ENCODE measurements around the gene ERC2. TPM values are rescaled to one million over a fixed set of nuclear protein-coding genes. Genes with fewer than 3 reads are reported as not detected.

Gene ERC2
- total and polyA plus RNA-seq, 2 donors (not counting 1 experiment from before 2014, with no cell fraction given) = 0.14 to 0.17 TPM

DNA sequence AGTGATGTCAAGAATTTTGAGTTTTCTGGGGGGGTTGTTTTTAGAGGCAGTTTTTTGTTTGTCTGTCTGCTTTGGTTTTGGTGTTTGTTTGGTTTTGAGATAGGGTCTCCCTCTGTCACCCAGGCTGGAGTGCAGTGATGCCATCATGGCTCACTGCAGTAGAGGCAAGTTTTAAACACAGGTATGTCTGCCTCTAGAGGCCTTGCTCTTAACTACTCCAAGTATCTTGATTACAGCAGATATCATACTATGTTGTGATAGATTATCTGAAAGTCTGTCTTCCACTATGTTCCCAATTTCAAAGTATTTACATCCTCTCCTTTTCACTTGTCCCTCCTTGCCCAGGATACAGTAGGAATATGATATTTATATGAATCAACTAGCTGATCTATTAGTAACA lies 57.7 kb downstream of the ERC2 start:
- no peak overlapping the region for H2AFZ ChIP-seq (ENCODE audit: low read length)
- H3K9ac ChIP-seq (ENCODE audit: insufficient read depth, low read length) = no peak overlapping the region
- H3K9me3 ChIP-seq (ENCODE audit: control insufficient read depth, insufficient read depth, low read depth, low read length) = no peaks in the 10 kb centered on the region
- no peaks in the 10 kb centered on the region for H4K20me1 ChIP-seq (ENCODE audit: control insufficient read depth, extremely low read depth, insufficient read depth, low read length)
- no peaks in the 10 kb centered on the region for H3K4me1 ChIP-seq (ENCODE audit: control insufficient read depth, extremely low read depth, insufficient read depth, low read length)
- TF ChIP-seq, protein P1, sequence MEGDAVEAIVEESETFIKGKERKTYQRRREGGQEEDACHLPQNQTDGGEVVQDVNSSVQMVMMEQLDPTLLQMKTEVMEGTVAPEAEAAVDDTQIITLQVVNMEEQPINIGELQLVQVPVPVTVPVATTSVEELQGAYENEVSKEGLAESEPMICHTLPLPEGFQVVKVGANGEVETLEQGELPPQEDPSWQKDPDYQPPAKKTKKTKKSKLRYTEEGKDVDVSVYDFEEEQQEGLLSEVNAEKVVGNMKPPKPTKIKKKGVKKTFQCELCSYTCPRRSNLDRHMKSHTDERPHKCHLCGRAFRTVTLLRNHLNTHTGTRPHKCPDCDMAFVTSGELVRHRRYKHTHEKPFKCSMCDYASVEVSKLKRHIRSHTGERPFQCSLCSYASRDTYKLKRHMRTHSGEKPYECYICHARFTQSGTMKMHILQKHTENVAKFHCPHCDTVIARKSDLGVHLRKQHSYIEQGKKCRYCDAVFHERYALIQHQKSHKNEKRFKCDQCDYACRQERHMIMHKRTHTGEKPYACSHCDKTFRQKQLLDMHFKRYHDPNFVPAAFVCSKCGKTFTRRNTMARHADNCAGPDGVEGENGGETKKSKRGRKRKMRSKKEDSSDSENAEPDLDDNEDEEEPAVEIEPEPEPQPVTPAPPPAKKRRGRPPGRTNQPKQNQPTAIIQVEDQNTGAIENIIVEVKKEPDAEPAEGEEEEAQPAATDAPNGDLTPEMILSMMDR (conservative IDR thresholded peaks at IDR 0.05 in 1 of 2, IDR thresholded peaks at IDR 0.05 in 1 of 2; ENCODE audit: low read depth in 1 of 2, low read length in 2 of 2) = no peak
- TF ChIP-seq EZH2 (IDR thresholded peaks at IDR 0.05; ENCODE audit: low read length, missing control alignments) = no peak
- H3K27ac ChIP-seq (ENCODE audit: insufficient read depth, low read length) = no peak overlapping the region
- H3K27me3 ChIP-seq (ENCODE audit: control insufficient read depth, insufficient read depth, low read length) = no peaks in the 10 kb centered on the region
- no peaks in the 10 kb centered on the region for H3K79me2 ChIP-seq (ENCODE audit: control insufficient read depth, insufficient read depth, low read length)
- DNase-seq (ENCODE audit: low read depth in 2 of 2) = no peak
- H3K36me3 ChIP-seq (ENCODE audit: control insufficient read depth, insufficient read depth, low read length) = no peaks in the 10 kb centered on the region
- no peak overlapping the region for H3K4me3 ChIP-seq (replicated peaks in 1 of 4; ENCODE audit: control extremely low read depth in 1 of 4, insufficient read depth in 1 of 4, low read depth in 3 of 4, low read length in 4 of 4)
- H3K4me2 ChIP-seq (ENCODE audit: extremely low read depth, insufficient read depth, low read length) = no peak overlapping the region

DNA sequence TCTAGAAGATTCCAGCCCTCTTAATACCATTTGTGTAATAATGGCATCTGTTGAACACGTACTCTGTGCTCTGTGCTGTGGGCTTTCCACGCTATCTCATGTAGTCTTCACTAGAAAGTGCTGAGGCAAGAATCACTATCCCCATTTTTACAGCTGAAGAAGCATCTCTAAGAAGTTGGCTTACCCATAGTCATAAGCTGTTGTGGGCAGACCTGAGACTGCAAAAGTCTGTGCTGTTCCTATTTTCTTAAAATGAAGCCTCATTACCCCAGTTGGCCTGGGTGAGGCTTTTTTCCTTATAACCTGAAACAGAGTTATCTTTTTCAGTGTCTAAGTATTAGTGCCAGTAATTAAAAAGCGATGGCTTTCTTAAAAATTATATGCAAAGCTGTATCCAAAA lies 58.5 kb downstream of the ERC2 start:
- Histone ChIP-seq H4K20me1 (ENCODE audit: control insufficient read depth, extremely low read depth, insufficient read depth, low read length) (no peaks in the 10 kb centered on the region), H3K27me3 (ENCODE audit: control insufficient read depth, insufficient read depth, low read length) (no peaks in the 10 kb centered on the region), H3K4me1 (ENCODE audit: control insufficient read depth, extremely low read depth, insufficient read depth, low read length) (no peaks in the 10 kb centered on the region), H2AFZ (ENCODE audit: low read length) (no peak overlapping the region), H3K9ac (ENCODE audit: insufficient read depth, low read length) (no peak overlapping the region), H3K27ac (ENCODE audit: insufficient read depth, low read length) (no peak overlapping the region), H3K4me3 (replicated peaks in 1 of 4; ENCODE audit: control extremely low read depth in 1 of 4, insufficient read depth in 1 of 4, low read depth in 3 of 4, low read length in 4 of 4) (no peak overlapping the region), H3K36me3 (ENCODE audit: control insufficient read depth, insufficient read depth, low read length) (no peaks in the 10 kb centered on the region), H3K9me3 (ENCODE audit: control insufficient read depth, insufficient read depth, low read depth, low read length) (no peaks in the 10 kb centered on the region), H3K79me2 (ENCODE audit: control insufficient read depth, insufficient read depth, low read length) (no peaks in the 10 kb centered on the region), H3K4me2 (ENCODE audit: extremely low read depth, insufficient read depth, low read length) (no peak overlapping the region)
- DNase-seq (ENCODE audit: low read depth in 2 of 2) = no peak
- TF ChIP-seq, protein P1 (conservative IDR thresholded peaks at IDR 0.05 in 1 of 2, IDR thresholded peaks at IDR 0.05 in 1 of 2; ENCODE audit: low read depth in 1 of 2, low read length in 2 of 2) = no peak
- no peak for TF ChIP-seq EZH2 (IDR thresholded peaks at IDR 0.05; ENCODE audit: low read length, missing control alignments)

DNA sequence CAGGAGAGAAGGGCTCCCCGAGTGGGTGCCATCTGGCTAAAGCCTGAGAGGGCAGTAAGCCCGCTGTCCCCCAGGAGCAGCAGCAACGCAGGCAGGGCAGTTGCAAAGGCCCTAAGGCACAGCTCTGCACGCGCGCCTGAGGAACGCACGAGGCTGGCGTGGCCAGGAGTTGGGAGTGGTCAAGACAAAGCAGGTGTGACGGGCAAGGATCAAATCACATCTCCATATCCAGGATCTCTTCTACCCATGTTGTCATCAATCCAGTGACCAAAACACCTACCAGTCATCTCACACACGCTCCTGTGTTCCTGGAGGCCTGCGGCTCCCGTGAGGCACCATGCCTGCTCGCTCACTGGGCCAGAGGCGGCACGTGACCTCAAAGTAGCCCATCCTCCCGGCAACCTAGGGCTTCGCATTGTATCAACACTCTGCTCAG lies 59.5 kb downstream of the ERC2 start:
- Histone ChIP-seq H2AFZ (ENCODE audit: low read length) (no peak overlapping the region), H3K27me3 (ENCODE audit: control insufficient read depth, insufficient read depth, low read length) (no peaks in the 10 kb centered on the region), H3K4me1 (ENCODE audit: control insufficient read depth, extremely low read depth, insufficient read depth, low read length) (no peaks in the 10 kb centered on the region), H3K4me3 (replicated peaks in 1 of 4; ENCODE audit: control extremely low read depth in 1 of 4, insufficient read depth in 1 of 4, low read depth in 3 of 4, low read length in 4 of 4) (no peak overlapping the region), H3K9me3 (ENCODE audit: control insufficient read depth, insufficient read depth, low read depth, low read length) (no peaks in the 10 kb centered on the region), H3K79me2 (ENCODE audit: control insufficient read depth, insufficient read depth, low read length) (no peaks in the 10 kb centered on the region), H3K27ac (ENCODE audit: insufficient read depth, low read length) (no peak overlapping the region), H3K36me3 (ENCODE audit: control insufficient read depth, insufficient read depth, low read length) (no peaks in the 10 kb centered on the region), H3K9ac (ENCODE audit: insufficient read depth, low read length) (no peak overlapping the region), H4K20me1 (ENCODE audit: control insufficient read depth, extremely low read depth, insufficient read depth, low read length) (no peaks in the 10 kb centered on the region), H3K4me2 (ENCODE audit: extremely low read depth, insufficient read depth, low read length) (no peak overlapping the region)
- DNase-seq (ENCODE audit: low read depth in 2 of 2) = no peak
- TF ChIP-seq, protein P1 (conservative IDR thresholded peaks at IDR 0.05 in 1 of 2, IDR thresholded peaks at IDR 0.05 in 1 of 2; ENCODE audit: low read depth in 1 of 2, low read length in 2 of 2) = no peak
- no peak for TF ChIP-seq EZH2 (IDR thresholded peaks at IDR 0.05; ENCODE audit: low read length, missing control alignments)

All from fibroblast of lung (primary cell).